Pancreas (tissue), 10 donors: ENCODE data around the gene PPFIBP1. TPM values are rescaled to one million over a fixed set of nuclear protein-coding genes. Genes with fewer than 3 reads are reported as not detected.
"Not testable (repeated sequence)": the region's sequence is repeated elsewhere in the genome, so short reads cannot be mapped to it uniquely, and the experiment has no call there.

Experiments used
- ATAC-seq, 4 donors: fragments of 200-7000 bp; cut with Tn5 transposase; one replicate each; pipeline versions ENCODE4 v1.8.0 to v1.9.1; 2020; ENCODE audit warnings: mild to moderate bottlenecking in 4 of 4, moderate library complexity in 4 of 4
- DNase-seq, 6 donors: peaks; one replicate each; pipeline ENCODE4 v3.0.0-alpha.2; 2020
- FAIRE-seq: peaks from 2 replicates; lab custom pipeline; 2012; peaks lifted over from hg19 to GRCh38; lab: Jason Lieb, UNC
- H3K27ac ChIP-seq, 4 donors: fragments of 200-600 bp; sonication (generic); 1 replicate in 3 of 4; 2 replicates in 1 of 4; pipeline versions ENCODE4 v1.5.0 to v1.8.0; 2020
- H3K27me3 ChIP-seq, 4 donors: fragments of 200-600 bp; one replicate each; pipeline ENCODE4 v1.8.0; 2021
- H3K36me3 ChIP-seq, 3 donors: fragments of 200-600 bp; sonication (generic) in 1 of 3; one replicate each; pipeline versions ENCODE4 v1.5.0 to v1.8.0; 2020 to 2021
- H3K4me1 ChIP-seq, 3 donors: fragments of 200-600 bp; one replicate each; pipeline ENCODE4 v1.8.0; 2021
- H3K4me3 ChIP-seq, 4 donors: fragments of 200-600 bp; sonication (generic) in 2 of 4; one replicate each; pipeline versions ENCODE4 v1.5.0 to v1.8.0; 2020 to 2021
- H3K9me3 ChIP-seq, 4 donors: fragments of 200-600 bp; one replicate each; pipeline ENCODE4 v1.8.0; 2021
- CTCF ChIP-seq, 4 donors: fragments of 200-600 bp; sonication (generic) in 3 of 4; IDR thresholded peaks; one replicate each; pipeline versions ENCODE4 v1.5.0 to v1.8.0; 2021; ENCODE audit warnings: antibody characterized with exemption in 4 of 4
- WGBS, 2 donors: extraction: QIAGEN DNeasy Blood & Tissue Kit; methylation state at CpG; one replicate each; pipeline ENCODE4 v1.1.7; 2013; 5-methylcytosine and 5-hydroxymethylcytosine counted together
- intact Hi-C, 3 donors: fragments of 100-400 bp; cut with DNase I; formaldehyde crosslinking; loops; one replicate each; pipeline versions ENCODE4 v1.11.1 to v1.14.2; 2022
- polyA plus RNA-seq, 2 donors: library from polyadenylated mRNA; stranded (reverse); fragments of 200-250 nt; gene quantifications; one replicate each; pipeline ENCODE4 v1.2.3, GENCODE V29; 2013
- total RNA-seq, 6 donors: library from RNA; stranded (reverse); fragmentation: NEBNext Ultra II Directional in 4 of 6; extraction: Animal tissue kit (Norgen Biotek cat#: 25700) in 4 of 6; gene quantifications; one replicate each; pipeline versions ENCODE4 v1.2.1 to v1.2.4, GENCODE V29; 2021 to 2023
- donor health status: healthy with polysubstance abuse.
- donor health status: DM: no; HTN: no; CAD: no; lungs with moderate emphysema.
- donor health status: DM: no; HTN: no; CAD: no.
- donor health status: control.
- donor health status: control.
- donor health status: Bipolar disorder and iron deficiency.
- donor health status: DM: yes; HTN: yes; CAD: no.
- donor health status: DM: no; HTN: no; CAD: no.
- donor health status: DM: no; HTN: no; CAD: no.
- donor health status: DM: yes; HTN: yes; CAD: no.

Gene PPFIBP1
- total and polyA plus RNA-seq, 8 donors = 12.1 to 50.3 (median 32.9) TPM

- ATAC-seq = no peak
These were observed 115.3 kb downstream of the PPFIBP1 start for GRCh38 chr12:27639265-27639664.

GRCh38 chr12:27640566-27641200, 116.7 kb downstream of the PPFIBP1 start:
- DNase-seq, H3K27me3 ChIP-seq, H3K36me3 ChIP-seq, H3K9me3 ChIP-seq, H3K4me1 ChIP-seq, H3K4me3 ChIP-seq, H3K27ac ChIP-seq, FAIRE-seq, intact Hi-C loops, ATAC-seq: not testable (repeated sequence)
- WGBS, 2 donors = 90 to 91% methylated on average over 7 of the region's 7 CpGs

More at GRCh38 chr12:27639265-27639664, 115.3 kb downstream of the PPFIBP1 start:
- DNase-seq (no peak), FAIRE-seq (no peak)
- Histone ChIP-seq H3K27me3 (no peaks in the 10 kb centered on the region), H3K4me3 (no peak overlapping the region), H3K9me3 (no peaks in the 10 kb centered on the region), H3K4me1 (no peaks in the 10 kb centered on the region), H3K36me3 (no peaks in the 10 kb centered on the region), H3K27ac (no peak overlapping the region)
- TF ChIP-seq CTCF (IDR thresholded peaks at IDR 0.05) = no peak
- WGBS, 2 donors = 49 to 69% methylated on average over 3 of the region's 3 CpGs
- intact Hi-C loops = no loop called here

GRCh38 chr12:27642361-27642760, 118.4 kb downstream of the PPFIBP1 start:
- DNase-seq, H3K9me3 ChIP-seq, H3K27ac ChIP-seq, H3K36me3 ChIP-seq, H3K4me1 ChIP-seq, H3K27me3 ChIP-seq, H3K4me3 ChIP-seq, intact Hi-C loops, ATAC-seq, FAIRE-seq: not testable (repeated sequence)
- WGBS, 2 donors = 95 to 97% methylated on average over 4 of the region's 4 CpGs

- H3K27me3 ChIP-seq, H3K27ac ChIP-seq, H3K9me3 ChIP-seq, intact Hi-C loops, H3K4me3 ChIP-seq, H3K36me3 ChIP-seq, DNase-seq, H3K4me1 ChIP-seq, ATAC-seq, FAIRE-seq: not testable (repeated sequence)
- WGBS, 2 donors = 96 to 97% methylated on average over 5 of the region's 7 CpGs
These were observed 118.9 kb downstream of the PPFIBP1 start for GRCh38 chr12:27642892-27643291.

- Histone ChIP-seq H3K4me1 (no peaks in the 10 kb centered on the region), H3K36me3 (peaks cover 0 to 11% (median 0%) of the 10 kb centered on the region in 3 donors), H3K27me3 (no peaks in the 10 kb centered on the region), H3K9me3 (no peaks in the 10 kb centered on the region), H3K27ac (no peak overlapping the region), H3K4me3 (no peak overlapping the region)
- WGBS, 2 donors = 77 to 82% methylated on average over 4 of the region's 4 CpGs
- intact Hi-C loops = no loop called here
- DNase-seq (no peak), FAIRE-seq (no peak), ATAC-seq (no peak)
- no peak for TF ChIP-seq CTCF (IDR thresholded peaks at IDR 0.05)
These were observed 120.3 kb downstream of the PPFIBP1 start for GRCh38 chr12:27644158-27644845.

GRCh38 chr12:27645671-27646070, 121.7 kb downstream of the PPFIBP1 start:
- no peak for TF ChIP-seq CTCF (IDR thresholded peaks at IDR 0.05)
- Histone ChIP-seq H3K27me3 (no peaks in the 10 kb centered on the region), H3K4me1 (no peaks in the 10 kb centered on the region), H3K27ac (no peak overlapping the region), H3K9me3 (no peaks in the 10 kb centered on the region), H3K4me3 (no peak overlapping the region), H3K36me3 (peaks cover 0 to 11% (median 0%) of the 10 kb centered on the region in 3 donors)
- 68 to 70% methylated on average over 3 of the region's 3 CpGs for WGBS, 2 donors
- FAIRE-seq (no peak), DNase-seq (no peak), ATAC-seq (no peak)
- intact Hi-C loops = no loop called here
